Stomach (tissue), 9 donors: ENCODE measurements around the gene CREB5. TPM values are rescaled to one million over a fixed set of nuclear protein-coding genes. Genes with fewer than 3 reads are reported as not detected.

Experiments
- DNase-seq, 2 donors: peaks; one replicate each; pipeline versions ENCODE4 v3.0.0 to v3.0.0-alpha.2; 2013 to 2019
- H3K27ac ChIP-seq, 5 donors: fragments of 200-600 bp in 4 of 5; sonication (generic) in 4 of 5; one replicate each; pipeline ENCODE4 v1.5.1; 2013 to 2019; ENCODE audit warnings: mild to moderate bottlenecking in 1 of 5, moderate library complexity in 1 of 5
- H3K27me3 ChIP-seq, 3 donors: fragments of 200-600 bp; sonication (generic); one replicate each; pipeline ENCODE4 v1.5.1; 2017 to 2019; ENCODE audit warnings: mixed run types in 1 of 3
- H3K36me3 ChIP-seq, 4 donors: fragments of 200-600 bp; sonication (generic); 1 replicate in 3 of 4; 2 replicates in 1 of 4; pipeline ENCODE4 v1.5.1; 2016 to 2019
- H3K4me1 ChIP-seq, 4 donors: fragments of 200-600 bp; sonication (generic); one replicate each; pipeline ENCODE4 v1.5.1; 2016 to 2019
- H3K4me3 ChIP-seq, 4 donors: fragments of 200-600 bp; sonication (generic) in 3 of 4; one replicate each; pipeline ENCODE4 v1.5.1; 2016 to 2019; ENCODE audit warnings: mild to moderate bottlenecking in 1 of 4
- H3K9me3 ChIP-seq, 4 donors: fragments of 200-600 bp; sonication (generic); one replicate each; pipeline ENCODE4 v1.5.1; 2016 to 2019
- EP300 ChIP-seq: sonication (generic); formaldehyde crosslinking; IDR thresholded peaks from one replicate; pipeline ENCODE4 v1.6.1; 2017; ENCODE audit warnings: antibody characterized with exemption
- POLR2A ChIP-seq, 4 donors: fragments of 450-650 bp; IDR thresholded peaks; one replicate each; pipeline ENCODE4 v1.6.1; 2016; ENCODE audit warnings: antibody characterized with exemption in 4 of 4, control low read depth in 2 of 4, mild to moderate bottlenecking in 1 of 4, moderate library complexity in 1 of 4
- POLR2AphosphoS5 ChIP-seq, 3 donors: sonication (generic); formaldehyde crosslinking; IDR thresholded peaks; one replicate each; pipeline ENCODE4 v1.6.1; 2016; ENCODE audit warnings: antibody characterized with exemption in 3 of 3
- WGBS, 5 donors: extraction: QIAGEN DNeasy Blood & Tissue Kit in 3 of 5; methylation state at CpG; one replicate each; pipeline versions ENCODE4 v1.1.5 to v1.1.7; 2013 to 2018; 5-methylcytosine and 5-hydroxymethylcytosine counted together
- intact Hi-C: fragments of 100-400 bp; cut with DNase I; formaldehyde crosslinking; loops from one replicate; pipeline ENCODE4 v1.15.1; 2023; ENCODE audit warnings: low total_unique reads
- polyA plus RNA-seq, 3 donors: library from polyadenylated mRNA; stranded (reverse); fragments of 200-250 nt; gene quantifications; one replicate each; pipeline ENCODE4 v1.2.3, GENCODE V29; 2013
- total RNA-seq, 5 donors: library from RNA; depleted of rRNA; stranded (reverse); fragments of >200 nt; gene quantifications; one replicate each; pipeline versions ENCODE4 v1.1.0 to v1.2.3, GENCODE V29; 2014 to 2016
- TF ChIP-seq, protein P1 (sequence below), 7 experiments: fragments of 450-650 bp in 4 of 7; fragments of 200-600 bp in 3 of 7; sonication (generic) in 3 of 7; IDR thresholded peaks; one replicate each; pipeline ENCODE4 v1.5.1; 2016 to 2019; ENCODE audit warnings: antibody characterized with exemption in 7 of 7, control low read depth in 2 of 7, mild to moderate bottlenecking in 1 of 7
- donor health status: healthy with polysubstance abuse.
- donor health status: Bipolar disorder and iron deficiency.
- donor health status: healthy.

The CREB5 gene
- total and polyA plus RNA-seq, 8 donors, result 0.68 to 30.3 (median 1.5) TPM; not detected in 1

DNA sequence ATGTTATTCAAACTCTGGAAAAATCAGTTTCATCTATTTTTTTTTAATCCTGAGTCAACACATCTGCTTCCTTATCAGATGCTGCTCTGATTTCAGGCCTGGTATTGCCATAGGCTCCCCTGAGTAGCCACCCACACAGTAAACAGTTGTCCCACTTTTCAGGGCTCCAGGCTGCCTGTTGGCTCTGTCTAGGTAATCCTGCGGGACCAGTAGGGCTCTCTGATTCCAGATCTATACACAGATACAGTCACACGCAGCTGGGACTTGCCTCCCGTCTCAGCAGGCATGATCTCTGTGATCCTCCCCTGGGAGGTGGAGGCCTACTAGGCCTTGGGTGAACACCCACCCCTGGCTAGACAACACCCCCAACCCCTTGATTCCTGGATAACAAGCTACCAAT, 206.1 kb downstream of the CREB5 start:
- no peak for DNase-seq
- H3K4me3 ChIP-seq, result no peak overlapping the region
- H3K4me1 ChIP-seq, result peaks cover 0 to 6% (median 3%) of the 10 kb centered on the region in 4 donors
- H3K36me3 ChIP-seq, result no peaks in the 10 kb centered on the region
- no peaks in the 10 kb centered on the region for H3K9me3 ChIP-seq
- H3K27me3 ChIP-seq, result no peaks in the 10 kb centered on the region
- TF ChIP-seq POLR2A (IDR thresholded peaks at IDR 0.05), result no peak
- TF ChIP-seq, protein P1, sequence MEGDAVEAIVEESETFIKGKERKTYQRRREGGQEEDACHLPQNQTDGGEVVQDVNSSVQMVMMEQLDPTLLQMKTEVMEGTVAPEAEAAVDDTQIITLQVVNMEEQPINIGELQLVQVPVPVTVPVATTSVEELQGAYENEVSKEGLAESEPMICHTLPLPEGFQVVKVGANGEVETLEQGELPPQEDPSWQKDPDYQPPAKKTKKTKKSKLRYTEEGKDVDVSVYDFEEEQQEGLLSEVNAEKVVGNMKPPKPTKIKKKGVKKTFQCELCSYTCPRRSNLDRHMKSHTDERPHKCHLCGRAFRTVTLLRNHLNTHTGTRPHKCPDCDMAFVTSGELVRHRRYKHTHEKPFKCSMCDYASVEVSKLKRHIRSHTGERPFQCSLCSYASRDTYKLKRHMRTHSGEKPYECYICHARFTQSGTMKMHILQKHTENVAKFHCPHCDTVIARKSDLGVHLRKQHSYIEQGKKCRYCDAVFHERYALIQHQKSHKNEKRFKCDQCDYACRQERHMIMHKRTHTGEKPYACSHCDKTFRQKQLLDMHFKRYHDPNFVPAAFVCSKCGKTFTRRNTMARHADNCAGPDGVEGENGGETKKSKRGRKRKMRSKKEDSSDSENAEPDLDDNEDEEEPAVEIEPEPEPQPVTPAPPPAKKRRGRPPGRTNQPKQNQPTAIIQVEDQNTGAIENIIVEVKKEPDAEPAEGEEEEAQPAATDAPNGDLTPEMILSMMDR (IDR thresholded peaks at IDR 0.05), result no peak
- no peak for TF ChIP-seq EP300
- TF ChIP-seq POLR2AphosphoS5 (IDR thresholded peaks at IDR 0.05), result no peak
- no peak overlapping the region for H3K27ac ChIP-seq
- 48 to 70% (median 60%) methylated on average over 3 of the region's 3 CpGs for WGBS, 5 donors
- intact Hi-C loops, result no loop called here

DNA sequence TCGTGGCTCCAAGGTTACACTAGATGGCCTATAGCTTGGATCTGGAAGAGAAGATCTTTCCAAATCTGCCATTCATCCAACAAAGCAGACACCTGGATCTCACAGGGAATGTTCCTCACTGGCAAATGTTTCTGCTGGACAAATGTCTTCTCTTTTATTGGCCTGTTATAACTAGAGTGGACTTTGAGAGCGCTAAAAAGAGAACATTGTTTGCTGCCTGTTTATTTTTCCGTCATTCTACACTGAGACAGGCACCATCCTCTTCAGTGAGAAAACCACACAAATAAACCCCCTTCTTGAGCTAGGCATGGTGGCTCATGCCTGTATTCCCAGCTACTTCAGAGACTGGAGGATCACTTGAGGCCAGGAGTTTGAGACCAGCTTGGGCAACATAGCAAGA, 206.9 kb downstream of the CREB5 start:
- H3K9me3 ChIP-seq, result no peaks in the 10 kb centered on the region
- intact Hi-C loops, result no loop called here
- WGBS, 5 donors, result 85 to 98% (median 94%) methylated on average over 3 of the region's 3 CpGs
- TF ChIP-seq POLR2AphosphoS5 (IDR thresholded peaks at IDR 0.05), result no peak
- no peak for TF ChIP-seq EP300
- TF ChIP-seq POLR2A (IDR thresholded peaks at IDR 0.05), result no peak
- TF ChIP-seq, protein P1 (IDR thresholded peaks at IDR 0.05), result no peak
- H3K27me3 ChIP-seq, result no peaks in the 10 kb centered on the region
- H3K4me3 ChIP-seq, result no peak overlapping the region
- DNase-seq, result no peak
- no peak overlapping the region for H3K27ac ChIP-seq
- H3K4me1 ChIP-seq, result peaks cover 0 to 12% (median 3%) of the 10 kb centered on the region in 4 donors
- H3K36me3 ChIP-seq, result no peaks in the 10 kb centered on the region

DNA sequence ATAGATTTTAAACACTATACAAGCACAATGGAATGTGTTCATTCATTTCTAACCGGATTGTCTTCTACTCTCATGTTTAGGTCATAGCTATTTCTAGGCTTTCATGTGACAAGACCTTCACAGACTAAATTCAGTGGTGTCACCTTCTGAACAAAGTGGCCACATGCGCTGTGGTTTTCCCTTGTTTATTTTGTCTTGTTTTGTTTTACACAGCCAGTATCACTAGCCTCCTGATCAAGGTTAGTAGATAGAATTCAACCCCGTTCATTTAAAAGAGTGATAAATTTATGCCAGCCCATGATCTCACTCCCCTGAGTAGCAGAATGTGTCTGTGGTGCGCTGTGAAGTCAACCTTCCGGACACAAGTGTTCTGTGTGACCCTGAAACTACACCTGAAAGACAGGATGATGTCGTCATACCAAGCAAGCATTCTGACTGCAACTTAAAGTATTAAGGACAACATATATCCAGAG, 209.1 kb downstream of the CREB5 start:
- no peaks in the 10 kb centered on the region for H3K27me3 ChIP-seq
- no peaks in the 10 kb centered on the region for H3K36me3 ChIP-seq
- DNase-seq, result no peak
- no peak overlapping the region for H3K4me3 ChIP-seq
- WGBS, 5 donors, result 69 to 78% (median 72%) methylated on average over 6 of the region's 6 CpGs
- no peak overlapping the region for H3K27ac ChIP-seq
- H3K9me3 ChIP-seq, result no peaks in the 10 kb centered on the region
- intact Hi-C loops, result no loop called here
- TF ChIP-seq, protein P1 (IDR thresholded peaks at IDR 0.05), result no peak
- TF ChIP-seq POLR2AphosphoS5 (IDR thresholded peaks at IDR 0.05), result no peak
- TF ChIP-seq EP300, result no peak
- TF ChIP-seq POLR2A (IDR thresholded peaks at IDR 0.05), result no peak
- peaks cover 0 to 24% (median 6%) of the 10 kb centered on the region in 4 donors for H3K4me1 ChIP-seq

DNA sequence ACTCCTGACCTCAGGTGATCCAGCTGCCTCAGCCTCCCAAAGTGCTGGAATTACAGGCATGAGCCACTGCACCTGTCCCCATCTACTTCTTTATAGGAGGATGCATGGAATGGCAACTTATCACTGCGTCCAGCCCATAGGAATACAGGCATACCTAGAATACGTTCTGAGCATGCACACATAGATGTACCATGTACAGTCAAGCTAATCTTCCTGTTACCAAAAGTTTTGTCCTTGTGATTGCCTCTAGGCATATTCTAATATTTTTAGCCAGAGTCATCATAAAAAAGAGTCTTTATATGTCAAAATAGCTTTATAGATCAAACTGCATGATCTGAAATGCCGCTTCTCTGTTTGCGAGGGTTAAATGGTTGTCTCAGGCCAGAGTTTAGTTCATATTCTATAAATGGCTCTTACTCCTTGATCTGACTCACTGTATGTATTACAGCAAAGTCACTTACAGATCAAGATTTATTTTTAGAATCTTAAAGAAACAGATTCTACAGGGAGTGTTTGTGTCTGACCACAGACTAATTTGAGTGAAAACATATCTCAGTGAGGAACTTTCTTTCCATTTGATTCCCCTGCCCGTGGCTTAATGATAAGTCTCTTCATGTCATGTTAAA, 210.9 kb downstream of the CREB5 start:
- Histone ChIP-seq H3K27me3 (no peaks in the 10 kb centered on the region), H3K27ac (no peak overlapping the region), H3K4me1 (peaks cover 0 to 28% (median 7%) of the 10 kb centered on the region in 4 donors), H3K36me3 (no peaks in the 10 kb centered on the region), H3K9me3 (no peaks in the 10 kb centered on the region), H3K4me3 (no peak overlapping the region)
- no peak for DNase-seq
- intact Hi-C loops, result no loop called here
- TF ChIP-seq, protein P1 (IDR thresholded peaks at IDR 0.05), result no peak
- no peak for TF ChIP-seq POLR2AphosphoS5 (IDR thresholded peaks at IDR 0.05)
- no peak for TF ChIP-seq POLR2A (IDR thresholded peaks at IDR 0.05)
- TF ChIP-seq EP300, result no peak
- WGBS, 5 donors, result 62 to 82% (median 75%) methylated on average over 5 of the region's 5 CpGs
